Testis (tissue), 3 donors: ENCODE data around the gene RIN2. TPM values are rescaled to one million over a fixed set of nuclear protein-coding genes. Genes with fewer than 3 reads are reported as not detected.
"Not testable (repeated sequence)": the region's sequence is repeated elsewhere in the genome, so short reads cannot be mapped to it uniquely, and the experiment has no call there.

ENCODE experiments used
- DNase-seq: peaks from one replicate; pipeline ENCODE4 v3.0.0-alpha.2; 2019
- H3K27ac ChIP-seq, 2 donors: fragments of 200-600 bp; sonication (generic); one replicate each; pipeline ENCODE4 v1.5.1; 2019
- H3K27me3 ChIP-seq: fragments of 200-600 bp; sonication (generic); one replicate; pipeline ENCODE4 v1.5.1; 2019
- H3K36me3 ChIP-seq: fragments of 200-600 bp; sonication (generic); one replicate; pipeline ENCODE4 v1.5.1; 2017; ENCODE audit warnings: low read depth; ENCODE audit errors: missing control alignments
- H3K4me1 ChIP-seq: fragments of 200-600 bp; sonication (generic); one replicate; pipeline ENCODE4 v1.5.1; 2019
- H3K4me3 ChIP-seq, 2 donors: fragments of 200-600 bp; sonication (generic); one replicate each; pipeline ENCODE4 v1.5.1; 2017 to 2019
- H3K9me3 ChIP-seq: fragments of 200-600 bp; sonication (generic); one replicate; pipeline ENCODE4 v1.5.1; 2017
- POLR2A ChIP-seq: fragments of 450-650 bp; IDR thresholded peaks from one replicate; pipeline ENCODE4 v1.6.1; 2017; ENCODE audit warnings: antibody characterized with exemption, mild to moderate bottlenecking, moderate library complexity
- WGBS, 2 donors: methylation state at CpG; one replicate each; pipeline ENCODE4 v1.1.5; 2018; 5-methylcytosine and 5-hydroxymethylcytosine counted together
- intact Hi-C: fragments of 100-400 bp; cut with DNase I; formaldehyde crosslinking; loops from one replicate; pipeline ENCODE4 v1.15.1; 2023; ENCODE audit warnings: low total_unique reads
- polyA plus RNA-seq: library from polyadenylated mRNA; stranded (reverse); fragments of 350-450 nt; fragmentation: Illumina TruSeq; extraction: RNeasy Lipid Tissue Mini Kit (QIAGEN cat#74804); gene quantifications from one replicate; pipeline ENCODE4 v1.2.3, GENCODE V29; 2014; ENCODE audit warnings: low read depth, low replicate concordance; ENCODE audit not compliant: insufficient read depth
- total RNA-seq, 2 donors: library from RNA; depleted of rRNA; stranded (reverse); fragments of >200 nt; gene quantifications; one replicate each; pipeline ENCODE4 v1.2.3, GENCODE V29; 2016
- TF ChIP-seq, protein P1 (sequence below), 3 experiments: fragments of 450-650 bp in 2 of 3; fragments of 200-600 bp in 1 of 3; sonication (generic) in 1 of 3; IDR thresholded peaks; one replicate each; pipeline ENCODE4 v1.5.1; 2016 to 2019; ENCODE audit warnings: antibody characterized with exemption in 3 of 3, mild to moderate bottlenecking in 2 of 3, moderate library complexity in 1 of 3

The RIN2 gene
- total and polyA plus RNA-seq, 3 donors from 2014 or later = 9.1 to 29.2 (median 16.0) TPM

DNA sequence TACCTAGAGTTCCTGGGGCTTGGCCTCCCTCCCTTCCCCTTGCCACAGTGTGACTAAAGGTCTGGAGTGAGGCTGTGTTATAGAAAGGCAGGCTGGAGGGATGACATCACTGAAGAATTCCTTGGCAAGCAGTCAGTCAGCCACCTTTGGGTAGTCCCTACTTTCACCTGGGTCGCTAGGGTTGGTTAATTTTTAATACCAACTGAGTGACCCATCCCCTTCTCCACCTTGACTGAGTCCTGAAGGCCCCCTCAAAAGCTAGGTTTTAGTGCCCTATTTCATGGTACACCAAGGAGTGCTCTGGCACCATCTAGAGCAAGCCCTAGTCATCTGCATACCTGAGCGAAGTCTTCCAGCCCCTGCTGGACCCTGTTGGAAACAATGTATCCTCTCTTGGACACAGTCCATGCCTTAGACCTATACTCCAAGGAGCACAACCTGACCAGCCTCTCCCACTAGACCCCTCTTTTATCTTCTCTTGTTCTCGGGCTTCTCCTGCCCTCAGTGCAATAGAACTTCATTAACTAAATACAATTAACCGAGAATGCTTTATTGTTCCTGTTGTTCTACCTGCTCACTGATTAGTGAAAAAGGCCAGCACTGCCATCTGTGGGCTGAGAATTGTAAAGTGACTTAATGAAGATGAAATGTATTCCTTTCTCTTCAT lies 44.6 kb downstream of the RIN2 start:
- DNase-seq = no peak
- WGBS, 2 donors = 67 to 73% methylated on average over 4 of the region's 4 CpGs
- peaks cover 11% of the 10 kb centered on the region for H3K4me1 ChIP-seq

GRCh38 chr20:19806276-19806675 lies 48.2 kb downstream of the RIN2 start:
- 86 to 87% methylated on average over 7 of the region's 7 CpGs for WGBS, 2 donors
- H3K36me3 ChIP-seq, H3K27ac ChIP-seq: not testable (repeated sequence)

More for the DNA sequence above, 44.6 kb downstream of the RIN2 start:
- H3K9me3 ChIP-seq = no peaks in the 10 kb centered on the region
- intact Hi-C loops = no loop called here
- no peak overlapping the region for H3K4me3 ChIP-seq
- no peak overlapping the region for H3K27ac ChIP-seq
- TF ChIP-seq, protein P1, sequence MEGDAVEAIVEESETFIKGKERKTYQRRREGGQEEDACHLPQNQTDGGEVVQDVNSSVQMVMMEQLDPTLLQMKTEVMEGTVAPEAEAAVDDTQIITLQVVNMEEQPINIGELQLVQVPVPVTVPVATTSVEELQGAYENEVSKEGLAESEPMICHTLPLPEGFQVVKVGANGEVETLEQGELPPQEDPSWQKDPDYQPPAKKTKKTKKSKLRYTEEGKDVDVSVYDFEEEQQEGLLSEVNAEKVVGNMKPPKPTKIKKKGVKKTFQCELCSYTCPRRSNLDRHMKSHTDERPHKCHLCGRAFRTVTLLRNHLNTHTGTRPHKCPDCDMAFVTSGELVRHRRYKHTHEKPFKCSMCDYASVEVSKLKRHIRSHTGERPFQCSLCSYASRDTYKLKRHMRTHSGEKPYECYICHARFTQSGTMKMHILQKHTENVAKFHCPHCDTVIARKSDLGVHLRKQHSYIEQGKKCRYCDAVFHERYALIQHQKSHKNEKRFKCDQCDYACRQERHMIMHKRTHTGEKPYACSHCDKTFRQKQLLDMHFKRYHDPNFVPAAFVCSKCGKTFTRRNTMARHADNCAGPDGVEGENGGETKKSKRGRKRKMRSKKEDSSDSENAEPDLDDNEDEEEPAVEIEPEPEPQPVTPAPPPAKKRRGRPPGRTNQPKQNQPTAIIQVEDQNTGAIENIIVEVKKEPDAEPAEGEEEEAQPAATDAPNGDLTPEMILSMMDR (IDR thresholded peaks at IDR 0.05) = no peak
- TF ChIP-seq POLR2A = no peak
- H3K36me3 ChIP-seq = no peaks in the 10 kb centered on the region
- no peaks in the 10 kb centered on the region for H3K27me3 ChIP-seq

DNA sequence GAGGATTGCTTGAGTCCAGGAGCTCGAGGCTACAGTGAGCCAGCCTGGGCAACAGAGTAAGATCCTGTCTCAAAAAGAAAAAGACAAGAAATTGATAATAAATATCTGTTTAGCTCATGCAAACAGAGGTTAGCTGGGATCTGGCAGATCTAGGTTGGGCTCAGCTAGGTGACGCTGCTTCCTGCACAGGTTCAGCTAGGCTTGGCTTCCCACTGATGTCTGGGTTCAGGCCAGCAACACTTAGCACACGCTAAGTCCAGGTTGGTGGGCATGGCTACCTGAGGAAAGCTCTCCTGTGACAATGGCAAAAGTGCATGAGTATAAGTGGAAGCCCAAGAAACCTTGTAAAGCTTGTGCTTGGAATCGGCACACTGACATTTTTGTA lies 48.7 kb downstream of the RIN2 start:
- intact Hi-C loops = no loop called here
- H3K27ac ChIP-seq = no peak overlapping the region
- no peak for DNase-seq
- no peaks in the 10 kb centered on the region for H3K36me3 ChIP-seq
- H3K4me1 ChIP-seq = peaks cover 11% of the 10 kb centered on the region
- no peaks in the 10 kb centered on the region for H3K9me3 ChIP-seq
- TF ChIP-seq, protein P1 (IDR thresholded peaks at IDR 0.05) = no peak
- no peak for TF ChIP-seq POLR2A
- H3K27me3 ChIP-seq = no peaks in the 10 kb centered on the region
- whole genome bisulfite sequencing, 2 donors = 65 to 71% methylated on average over 4 of the region's 4 CpGs
- H3K4me3 ChIP-seq = no peak overlapping the region

More at GRCh38 chr20:19806276-19806675, 48.2 kb downstream of the RIN2 start:
- H3K27me3 ChIP-seq, H3K9me3 ChIP-seq, H3K4me3 ChIP-seq, DNase-seq, intact Hi-C loops: not testable (repeated sequence)
- H3K4me1 ChIP-seq = peaks cover 11% of the 10 kb centered on the region

GRCh38 chr20:19807191-19807945 lies 49.3 kb downstream of the RIN2 start:
- no peak for DNase-seq
- no peak for TF ChIP-seq POLR2A
- TF ChIP-seq, protein P1 (IDR thresholded peaks at IDR 0.05) = no peak
- no peak overlapping the region for H3K27ac ChIP-seq

More at GRCh38 chr20:19807191-19807945, 49.3 kb downstream of the RIN2 start:
- intact Hi-C loops = no loop called here
- Histone ChIP-seq H3K36me3 (no peaks in the 10 kb centered on the region), H3K9me3 (no peaks in the 10 kb centered on the region), H3K27me3 (no peaks in the 10 kb centered on the region), H3K4me1 (peaks cover 11% of the 10 kb centered on the region), H3K4me3 (no peak overlapping the region)
